ENCODE results near the gene CDC37L1.

The CDC37L1 gene

DNA sequence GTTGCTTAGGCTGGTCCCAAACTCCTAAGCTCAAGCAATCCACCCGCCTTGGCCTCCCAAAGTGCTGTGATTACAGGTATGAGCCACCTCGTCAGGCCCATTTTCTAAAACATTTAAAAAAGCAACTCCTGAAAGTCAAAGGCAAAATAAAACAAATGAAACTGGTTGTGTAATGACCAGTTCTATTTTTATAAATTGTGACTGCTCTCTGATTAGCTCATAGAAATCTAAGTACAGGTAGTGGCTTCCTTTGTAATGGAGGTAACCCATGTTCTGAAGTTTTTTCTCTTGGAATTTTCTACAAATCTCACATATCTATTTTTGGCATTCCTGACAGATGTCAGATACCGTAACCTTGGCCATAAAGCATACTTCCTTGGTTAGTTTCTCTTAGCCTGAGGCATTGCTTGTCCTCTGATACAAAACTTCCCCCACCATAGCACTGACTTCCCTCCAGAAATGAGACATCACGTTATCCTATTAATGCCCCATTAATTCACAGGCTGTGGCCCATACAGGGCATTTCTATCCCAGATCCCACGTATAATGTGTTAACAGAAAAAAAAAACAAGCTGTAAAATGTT is 75.7 kb downstream of the CDC37L1 start:
- Histone ChIP-seq H3K36me3 (ENCODE audit: low read length) (no peaks in the 10 kb centered on the region), H3K4me3 (ENCODE audit: insufficient read depth, low read length, poor library complexity, severe bottlenecking) (no peak overlapping the region), H3K27ac (ENCODE audit: low read depth, low read length) (no peak overlapping the region), H3K9me3 (ENCODE audit: insufficient read depth, low read length) (no peaks in the 10 kb centered on the region), H3F3A (ENCODE audit: insufficient read depth) (no peaks in the 10 kb centered on the region), H3K79me2 (ENCODE audit: insufficient read depth, low read length) (no peaks in the 10 kb centered on the region), H2AFZ (ENCODE audit: low read depth, low read length, severe bottlenecking) (no peak overlapping the region), H3K9me2 (replicated peaks; ENCODE audit: insufficient read depth, low read length) (no peaks in the 10 kb centered on the region), H4K20me1 (ENCODE audit: low read depth, low read length) (no peaks in the 10 kb centered on the region), H3K9ac (ENCODE audit: low read length) (no peak overlapping the region), H3K27me3 (ENCODE audit: low read length) (no peaks in the 10 kb centered on the region), H3K4me2 (ENCODE audit: low read depth, low read length, poor library complexity, severe bottlenecking) (no peak overlapping the region)
- no peak for TF ChIP-seq EZH2phosphoT487 (conservative IDR thresholded peaks at IDR 0.05; ENCODE audit: low read length)
- TF ChIP-seq, protein P1, sequence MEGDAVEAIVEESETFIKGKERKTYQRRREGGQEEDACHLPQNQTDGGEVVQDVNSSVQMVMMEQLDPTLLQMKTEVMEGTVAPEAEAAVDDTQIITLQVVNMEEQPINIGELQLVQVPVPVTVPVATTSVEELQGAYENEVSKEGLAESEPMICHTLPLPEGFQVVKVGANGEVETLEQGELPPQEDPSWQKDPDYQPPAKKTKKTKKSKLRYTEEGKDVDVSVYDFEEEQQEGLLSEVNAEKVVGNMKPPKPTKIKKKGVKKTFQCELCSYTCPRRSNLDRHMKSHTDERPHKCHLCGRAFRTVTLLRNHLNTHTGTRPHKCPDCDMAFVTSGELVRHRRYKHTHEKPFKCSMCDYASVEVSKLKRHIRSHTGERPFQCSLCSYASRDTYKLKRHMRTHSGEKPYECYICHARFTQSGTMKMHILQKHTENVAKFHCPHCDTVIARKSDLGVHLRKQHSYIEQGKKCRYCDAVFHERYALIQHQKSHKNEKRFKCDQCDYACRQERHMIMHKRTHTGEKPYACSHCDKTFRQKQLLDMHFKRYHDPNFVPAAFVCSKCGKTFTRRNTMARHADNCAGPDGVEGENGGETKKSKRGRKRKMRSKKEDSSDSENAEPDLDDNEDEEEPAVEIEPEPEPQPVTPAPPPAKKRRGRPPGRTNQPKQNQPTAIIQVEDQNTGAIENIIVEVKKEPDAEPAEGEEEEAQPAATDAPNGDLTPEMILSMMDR (IDR thresholded peaks at IDR 0.05; ENCODE audit: insufficient read depth, low read length, poor library complexity, severe bottlenecking): no peak

DNA sequence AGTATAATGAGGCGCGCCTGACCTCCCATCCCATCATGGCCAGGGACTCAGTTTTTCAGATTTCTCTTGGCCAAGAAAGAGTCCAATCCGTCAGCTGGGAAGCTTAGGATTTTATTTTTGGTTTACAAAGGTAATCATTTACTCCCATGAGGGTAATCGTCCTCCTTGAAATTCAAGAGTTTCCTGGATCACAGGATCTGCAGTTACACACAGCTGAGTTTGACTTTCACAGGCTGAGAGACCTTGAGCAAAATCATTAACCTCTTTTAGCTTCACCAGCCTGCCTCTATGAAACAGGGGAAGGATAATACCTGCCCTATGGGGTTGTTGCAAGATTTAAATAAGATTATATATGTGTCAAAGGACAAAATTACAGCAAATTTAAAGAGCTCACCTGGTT is 77.1 kb downstream of the CDC37L1 start:
- Histone ChIP-seq H3F3A (ENCODE audit: insufficient read depth) (no peaks in the 10 kb centered on the region), H3K9me2 (replicated peaks; ENCODE audit: insufficient read depth, low read length) (no peaks in the 10 kb centered on the region), H2AFZ (ENCODE audit: low read depth, low read length, severe bottlenecking) (no peak overlapping the region), H3K79me2 (ENCODE audit: insufficient read depth, low read length) (no peaks in the 10 kb centered on the region), H3K27ac (ENCODE audit: low read depth, low read length) (no peak overlapping the region), H3K9ac (ENCODE audit: low read length) (no peak overlapping the region), H3K27me3 (ENCODE audit: low read length) (no peaks in the 10 kb centered on the region), H3K4me2 (ENCODE audit: low read depth, low read length, poor library complexity, severe bottlenecking) (no peak overlapping the region), H3K36me3 (ENCODE audit: low read length) (no peaks in the 10 kb centered on the region), H4K20me1 (ENCODE audit: low read depth, low read length) (no peaks in the 10 kb centered on the region), H3K4me3 (ENCODE audit: insufficient read depth, low read length, poor library complexity, severe bottlenecking) (no peak overlapping the region), H3K9me3 (ENCODE audit: insufficient read depth, low read length) (no peaks in the 10 kb centered on the region)
- no peak for TF ChIP-seq EZH2phosphoT487 (conservative IDR thresholded peaks at IDR 0.05; ENCODE audit: low read length)
